Epidermal melanocyte (primary cell): ENCODE measurements around the gene NEURL1.
A peak's percentile ranks its signal among the peaks of the same experiment; 100 is the strongest.
"Not testable (repeated sequence)": the region's sequence is repeated elsewhere in the genome, so short reads cannot be mapped to it uniquely, and the experiment has no call there.

Source experiments
- DNase-seq: peaks from one replicate; pipeline ENCODE4 v3.0.0; 2011; ENCODE audit warnings: low spot score; ENCODE audit not compliant: insufficient read length

Gene NEURL1

GRCh38 chr10:103513380-103514060 lies 20.0 kb downstream of the NEURL1 start:
- no peak for DNase-seq

GRCh38 chr10:103514244-103514643 lies 20.7 kb downstream of the NEURL1 start:
- no peak for DNase-seq

- DNase-seq = no peak
Measured at GRCh38 chr10:103517234-103518085, 24.0 kb downstream of the NEURL1 start.

GRCh38 chr10:103519798-103520197 lies 26.3 kb downstream of the NEURL1 start:
- DNase-seq = no peak

GRCh38 chr10:103522006-103522405 lies 28.5 kb downstream of the NEURL1 start:
- DNase-seq = not testable (repeated sequence)

- no peak for DNase-seq
Measured at GRCh38 chr10:103523683-103524082, 30.2 kb downstream of the NEURL1 start.

- DNase-seq = no peak
Measured at GRCh38 chr10:103525901-103526300, 32.4 kb downstream of the NEURL1 start.

GRCh38 chr10:103527476-103527875 lies 34.0 kb downstream of the NEURL1 start:
- not testable (repeated sequence) for DNase-seq

- DNase-seq = no peak
Measured at GRCh38 chr10:103528549-103528948, 35.0 kb downstream of the NEURL1 start.

- no peak for DNase-seq
Measured at GRCh38 chr10:103529539-103529938, 36.0 kb downstream of the NEURL1 start.

- DNase-seq = no peak
Measured at GRCh38 chr10:103533827-103534226, 40.3 kb downstream of the NEURL1 start.

GRCh38 chr10:103534621-103535498 lies 41.4 kb downstream of the NEURL1 start:
- no peak for DNase-seq

- DNase-seq = no peak
Measured at GRCh38 chr10:103535595-103535994, 42.1 kb downstream of the NEURL1 start.

GRCh38 chr10:103539751-103540150 lies 46.2 kb downstream of the NEURL1 start:
- no peak for DNase-seq

GRCh38 chr10:103540722-103541121 lies 47.2 kb downstream of the NEURL1 start:
- DNase-seq = no peak

GRCh38 chr10:103541616-103542015 lies 48.1 kb downstream of the NEURL1 start:
- no peak for DNase-seq

GRCh38 chr10:103542764-103543616 lies 49.5 kb downstream of the NEURL1 start:
- DNase-seq = peak; percentile 64

- no peak for DNase-seq
Measured at GRCh38 chr10:103543617-103544525, 50.4 kb downstream of the NEURL1 start.

- no peak for DNase-seq
Measured at GRCh38 chr10:103544657-103545310, 51.3 kb downstream of the NEURL1 start.
